ENCODE results near the gene BPIFB1.

BPIFB1 gene

DNA sequence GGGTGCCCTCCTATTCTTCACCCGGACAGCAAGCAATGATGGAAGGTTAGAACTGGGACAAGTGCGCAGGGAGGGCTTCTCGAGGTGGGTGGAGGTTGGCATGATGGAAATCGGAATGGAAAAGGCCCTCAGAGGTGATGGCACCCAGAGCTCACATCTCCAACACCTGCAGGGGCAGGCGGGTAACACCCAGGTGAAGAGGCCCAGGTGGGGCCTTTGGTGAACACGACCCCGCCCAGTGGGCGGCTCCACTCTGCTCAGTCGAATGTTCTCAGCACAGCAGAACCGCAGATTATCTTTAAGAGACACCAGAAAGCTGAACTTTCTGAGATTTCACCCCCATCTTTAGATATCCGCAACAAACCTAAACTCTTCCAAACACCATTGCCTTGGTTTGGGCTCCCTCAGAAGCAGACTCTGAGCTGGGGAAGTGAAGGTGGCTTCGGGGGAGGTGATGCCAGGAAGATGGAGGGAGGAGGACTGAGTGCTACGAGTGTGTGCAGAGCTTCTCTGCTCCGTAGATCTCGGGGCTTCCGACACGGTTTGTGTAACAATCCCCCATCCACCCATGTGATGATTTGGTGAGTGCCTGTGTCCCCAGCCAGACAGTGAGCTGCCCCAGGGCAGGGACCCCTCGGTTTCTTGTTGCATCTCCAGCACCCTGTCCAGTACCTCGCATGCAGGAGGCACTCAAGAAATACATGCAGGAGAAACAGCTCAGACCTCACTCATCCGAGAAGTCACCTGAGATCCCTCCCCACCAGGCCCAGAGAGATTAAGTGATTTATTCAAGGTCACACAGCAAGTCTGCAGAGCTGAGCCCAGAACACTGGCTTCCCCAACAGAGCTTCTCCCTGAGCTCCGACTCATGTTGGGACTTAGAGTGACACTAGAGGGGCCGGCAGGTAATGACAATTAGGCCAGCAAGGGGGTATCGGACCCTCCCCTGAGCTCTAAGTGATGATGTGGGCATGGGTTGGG, 45.4 kb downstream of the BPIFB1 start:
- DNase-seq (ENCODE audit: low read depth) = no peak

DNA sequence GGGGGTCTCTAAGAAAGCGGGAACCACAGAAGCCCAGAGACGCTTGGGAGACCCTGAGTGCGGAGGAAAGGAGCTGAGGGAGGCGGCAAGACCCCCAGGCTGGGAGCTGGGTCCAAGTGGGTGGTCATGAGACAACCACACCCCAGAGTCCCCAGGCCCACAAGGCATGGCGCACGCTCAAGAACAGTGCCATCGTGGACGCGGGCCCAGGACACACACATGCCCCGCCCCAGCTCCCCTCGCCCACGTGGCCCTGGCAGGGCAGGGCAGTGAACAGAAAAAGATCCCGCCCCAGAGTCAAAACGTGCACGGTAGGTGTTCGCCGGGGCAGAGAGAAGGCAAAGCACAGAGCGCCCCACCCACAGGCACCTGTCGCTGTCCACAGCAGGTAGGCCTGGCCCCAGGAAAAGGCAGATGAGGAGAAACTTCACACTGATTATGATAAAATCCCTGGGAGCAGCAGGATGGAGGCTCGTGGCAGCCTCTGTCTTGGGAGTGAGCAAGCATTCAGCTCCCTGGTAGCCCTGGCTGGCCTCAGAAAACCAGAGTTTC, 50.0 kb downstream of the BPIFB1 start:
- no peak for DNase-seq (ENCODE audit: low read depth)

DNA sequence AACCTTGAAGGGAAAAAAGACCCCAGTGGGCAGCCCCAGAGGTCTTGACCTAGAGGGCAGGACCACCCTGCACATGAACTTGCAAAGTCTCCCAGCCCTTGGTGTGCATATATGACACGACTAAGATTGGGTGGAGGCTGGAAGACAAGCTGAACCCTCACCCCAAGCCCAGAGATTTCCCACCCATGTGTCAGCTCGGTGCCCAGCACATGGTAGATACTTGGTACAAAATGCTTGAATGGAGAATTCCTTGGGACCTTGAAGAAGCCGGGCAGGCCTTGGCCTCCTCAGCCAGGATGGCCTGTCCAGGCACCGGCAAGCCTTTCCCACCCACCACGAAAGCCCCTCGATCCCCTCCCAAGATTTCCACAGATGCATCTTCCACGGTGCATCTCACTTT, 50.6 kb downstream of the BPIFB1 start:
- no peak for DNase-seq (ENCODE audit: low read depth)

DNA sequence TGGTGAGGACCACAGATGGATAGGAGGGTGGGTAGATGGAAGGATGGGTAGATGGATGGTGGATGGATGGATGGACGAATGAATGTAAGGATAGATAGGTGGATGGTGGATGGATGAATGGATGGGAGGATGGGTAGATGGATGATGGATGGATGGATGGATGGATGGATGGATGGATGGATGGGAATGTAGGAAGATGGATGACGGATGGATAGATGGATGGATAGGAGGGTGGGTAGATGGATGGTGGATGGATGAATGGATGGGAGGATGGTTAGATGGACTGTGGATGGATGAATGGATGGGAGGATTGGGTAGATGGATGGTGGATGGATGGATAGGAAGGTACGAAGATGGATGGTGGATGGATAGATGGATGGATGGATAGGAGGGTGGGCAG, 51.1 kb downstream of the BPIFB1 start:
- DNase-seq (ENCODE audit: low read depth) = no peak

DNA sequence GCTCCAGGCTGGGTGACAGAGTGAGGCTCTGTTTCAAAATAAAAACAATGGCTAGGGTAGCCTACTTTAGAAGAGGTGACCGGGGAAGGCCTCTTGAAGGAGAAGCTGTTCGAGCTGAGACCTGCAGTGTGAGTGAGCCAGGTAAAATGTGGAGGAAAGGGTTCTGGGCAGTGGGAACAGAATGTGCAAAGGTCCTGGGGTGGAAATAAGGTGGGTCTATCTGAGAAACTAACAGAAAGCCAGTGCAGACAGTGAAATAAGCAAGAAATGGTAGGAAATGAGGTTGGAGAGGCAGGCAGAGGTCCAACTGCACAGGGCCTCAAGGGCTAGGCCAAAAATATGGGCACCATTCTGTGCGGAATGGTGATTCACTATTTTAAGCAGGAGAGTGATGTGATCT, 53.4 kb downstream of the BPIFB1 start:
- no peak for DNase-seq (ENCODE audit: low read depth)

DNA sequence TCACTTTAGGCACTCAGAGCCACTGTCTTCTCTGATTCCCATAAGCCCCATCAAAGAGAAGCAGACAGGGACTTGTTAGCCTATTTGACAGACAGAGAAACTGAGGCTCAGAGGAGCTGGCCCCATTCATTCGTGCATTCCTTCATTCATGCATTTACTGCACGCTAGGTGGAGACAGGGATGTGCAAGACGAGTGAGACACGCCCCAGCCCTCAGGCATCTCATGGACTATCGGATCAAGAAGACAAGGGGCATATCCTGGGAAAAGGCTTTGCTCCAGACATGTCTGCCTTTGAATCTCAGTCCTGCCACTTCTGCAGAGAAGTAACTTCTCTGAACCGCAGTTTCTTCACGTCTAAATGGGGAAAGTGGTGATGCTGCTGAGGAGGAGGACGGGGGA, 54.1 kb downstream of the BPIFB1 start:
- no peak for DNase-seq (ENCODE audit: low read depth)

DNA sequence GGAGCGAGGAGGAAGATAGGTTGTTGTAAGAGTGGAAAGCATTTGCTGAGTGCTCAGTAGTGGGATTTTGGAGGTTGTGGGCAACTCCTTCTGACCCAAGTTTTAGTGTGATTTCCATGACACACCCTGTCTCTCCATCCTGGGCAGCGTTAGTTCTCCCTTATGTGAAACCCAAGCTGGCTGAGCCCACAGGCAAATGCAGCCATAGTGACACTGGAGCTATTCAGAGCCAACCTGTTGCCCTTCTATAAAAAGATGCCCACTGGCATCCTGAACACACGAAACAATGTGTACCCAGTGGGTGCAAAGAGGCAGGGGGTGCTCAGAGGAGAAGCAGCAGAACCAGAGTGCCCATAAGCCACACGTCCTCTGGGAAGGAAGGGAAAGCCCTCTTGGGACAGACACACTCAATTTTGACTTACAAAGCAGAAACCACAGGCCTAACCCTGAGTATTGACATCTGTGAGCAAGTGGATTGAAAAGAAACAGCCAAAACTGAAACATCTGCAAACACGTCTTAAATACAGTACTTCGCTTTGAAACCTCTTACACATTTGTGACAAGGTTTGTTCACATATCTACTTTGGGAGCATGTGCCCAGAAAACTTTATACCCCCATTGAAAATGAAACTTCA, 54.6 kb downstream of the BPIFB1 start:
- DNase-seq (ENCODE audit: low read depth) = no peak

DNA sequence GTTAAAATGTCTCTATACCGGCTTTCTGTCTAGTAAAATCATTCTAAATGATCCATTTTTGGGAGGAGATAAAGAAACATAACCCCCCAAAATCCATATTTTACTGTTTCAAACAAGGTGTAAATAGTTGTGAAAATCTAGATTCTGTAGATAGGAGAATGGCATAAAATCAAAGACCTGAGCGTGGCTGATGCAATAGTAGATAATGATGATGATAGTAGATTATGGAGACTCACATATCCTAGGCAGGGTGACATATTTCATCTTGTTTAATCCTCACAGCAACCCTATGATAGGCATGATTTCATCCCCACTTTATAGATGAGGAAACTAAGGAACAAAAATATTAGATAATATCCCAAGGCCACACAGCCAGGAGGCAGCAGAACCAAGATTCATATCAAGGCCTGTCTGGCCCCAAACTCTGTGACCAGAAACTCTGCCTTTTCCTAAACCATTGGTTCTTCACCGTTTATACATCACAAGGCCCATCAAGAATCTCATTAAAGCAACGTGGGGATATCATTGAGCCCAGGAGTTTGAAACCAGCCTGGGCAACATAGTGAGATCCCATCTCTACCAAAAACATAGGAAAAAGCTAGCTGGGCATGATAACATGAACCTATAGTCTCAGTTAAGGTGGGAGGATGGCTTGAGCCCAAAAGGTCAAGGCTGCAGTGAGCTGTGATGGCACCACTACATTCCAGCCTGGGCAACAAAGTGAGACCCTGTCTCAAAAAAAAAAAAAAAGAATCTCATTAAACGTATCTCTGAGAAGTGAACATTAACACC, 55.6 kb downstream of the BPIFB1 start:
- no peak for DNase-seq (ENCODE audit: low read depth)

DNA sequence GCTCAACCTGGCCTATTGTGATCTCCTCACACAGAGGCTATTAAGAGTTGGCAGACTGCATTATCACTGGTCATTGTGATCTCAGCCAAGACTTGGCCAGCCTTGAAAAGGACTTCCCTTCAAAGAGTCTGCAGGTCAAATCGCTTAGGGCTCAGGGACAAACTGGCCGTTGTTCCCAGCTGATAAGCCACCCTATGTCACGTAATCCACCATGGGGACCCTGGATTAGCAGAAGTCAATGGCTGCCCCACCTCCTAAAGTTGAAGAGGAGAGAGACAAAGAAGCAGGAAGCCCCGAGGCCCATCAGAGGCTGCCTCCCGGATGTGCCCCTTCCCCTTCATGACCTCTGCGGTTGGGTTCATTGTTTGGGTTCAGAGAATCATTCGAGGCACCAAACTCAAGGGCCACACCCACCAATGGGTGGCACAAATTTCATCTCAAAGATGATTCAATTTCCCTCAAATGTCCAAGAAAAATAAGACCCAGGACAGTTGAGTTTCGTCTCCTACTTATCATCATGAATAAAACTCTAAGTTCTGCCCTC, 56.6 kb downstream of the BPIFB1 start:
- no peak for DNase-seq (ENCODE audit: low read depth)

DNA sequence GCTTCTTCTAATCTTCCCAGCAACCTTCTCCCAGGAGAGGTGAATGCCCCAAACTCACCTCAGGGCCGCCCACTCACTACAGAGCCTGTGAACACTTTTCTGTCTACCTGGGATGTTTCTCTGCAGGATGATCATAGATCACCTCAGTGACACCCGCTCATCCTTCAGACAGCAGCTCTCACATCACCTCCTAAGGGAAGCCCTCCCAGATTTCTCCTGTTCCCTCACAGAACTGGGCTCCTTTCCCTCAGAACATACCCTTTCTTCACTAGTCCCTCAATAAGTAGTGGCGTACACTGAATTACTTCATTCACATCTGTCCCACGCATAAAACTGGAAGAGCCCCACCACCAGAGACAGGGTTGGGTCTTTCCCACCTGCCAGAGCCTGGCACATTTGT, 60.5 kb downstream of the BPIFB1 start:
- no peak for DNase-seq (ENCODE audit: low read depth)

DNA sequence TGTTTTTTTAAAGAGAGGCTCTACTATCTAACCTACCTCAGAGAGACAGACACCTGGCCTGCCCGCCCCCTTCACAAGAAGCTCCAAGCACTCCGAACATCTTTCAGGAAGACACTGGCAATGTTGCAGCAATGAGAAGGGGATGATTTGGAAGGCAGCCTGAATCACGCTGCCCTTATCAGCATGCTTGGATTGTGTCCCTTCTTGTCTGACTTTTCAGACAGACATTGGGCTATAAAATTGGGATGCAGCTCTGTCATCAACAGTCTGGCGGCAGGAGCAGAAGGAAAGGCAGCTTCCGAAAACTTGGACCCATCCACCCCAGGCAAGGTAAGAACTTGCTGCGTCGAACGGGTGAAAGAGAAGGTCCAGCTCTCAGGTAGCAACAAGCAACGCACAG, 62.3 kb downstream of the BPIFB1 start:
- DNase-seq (ENCODE audit: low read depth) = no peak

DNA sequence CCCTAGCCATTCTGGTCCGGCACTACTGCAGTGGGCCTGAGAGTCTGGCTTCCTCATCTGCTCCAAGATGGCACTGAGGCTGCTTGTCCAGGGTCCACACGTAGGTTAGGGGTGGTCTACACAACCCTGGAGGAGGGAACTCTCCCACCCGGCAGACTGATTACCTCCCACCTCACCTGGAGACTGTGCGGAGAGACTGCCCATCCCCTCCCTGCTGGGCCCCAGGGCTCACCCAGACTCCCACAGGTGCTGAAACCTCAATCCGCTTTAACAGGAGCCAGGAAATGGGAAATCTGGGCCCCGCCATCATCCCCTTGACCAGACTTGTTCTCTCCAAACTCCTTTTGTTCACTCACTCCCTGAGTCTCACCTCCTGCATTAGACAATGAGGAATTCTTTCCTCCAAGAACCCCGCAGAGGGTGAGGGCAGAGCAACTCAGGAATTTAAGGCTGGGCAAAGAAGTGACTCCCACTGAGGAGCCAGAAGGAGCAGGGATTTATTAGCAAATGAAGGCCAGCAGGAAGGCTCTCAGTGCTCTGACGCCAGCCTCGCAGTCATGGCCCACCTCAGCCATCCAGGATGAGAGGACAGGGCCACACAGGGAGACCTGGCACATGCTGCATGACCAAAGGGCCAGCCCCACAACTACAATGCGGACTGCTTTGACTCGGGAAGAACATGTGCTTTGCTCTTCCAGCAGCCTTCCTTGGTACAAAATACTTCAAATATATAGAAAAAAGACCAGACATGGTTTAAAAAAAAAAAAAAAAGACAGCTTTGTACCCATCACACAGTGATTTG, 65.3 kb downstream of the BPIFB1 start:
- no peak for DNase-seq (ENCODE audit: low read depth)

DNA sequence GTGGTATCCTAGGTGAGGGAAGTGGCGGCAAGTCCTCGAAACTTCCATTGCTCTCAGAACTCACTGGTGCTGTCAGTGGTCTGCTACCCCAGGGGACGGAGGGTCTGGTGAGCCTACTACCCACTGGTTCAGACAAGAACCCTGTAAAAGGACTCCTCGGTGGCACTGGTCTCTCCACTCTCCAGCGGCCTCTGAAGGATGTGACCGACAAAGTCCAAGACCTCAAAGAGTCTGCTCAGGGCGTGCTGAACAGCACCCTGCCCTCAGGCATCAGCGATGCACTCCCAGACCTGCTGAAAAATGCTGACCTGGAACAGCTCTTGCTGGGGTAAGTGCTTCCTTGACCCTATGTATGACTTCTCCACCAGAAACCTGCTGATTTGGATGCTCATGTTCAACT, 66.5 kb downstream of the BPIFB1 start:
- no peak for DNase-seq (ENCODE audit: low read depth)

DNA sequence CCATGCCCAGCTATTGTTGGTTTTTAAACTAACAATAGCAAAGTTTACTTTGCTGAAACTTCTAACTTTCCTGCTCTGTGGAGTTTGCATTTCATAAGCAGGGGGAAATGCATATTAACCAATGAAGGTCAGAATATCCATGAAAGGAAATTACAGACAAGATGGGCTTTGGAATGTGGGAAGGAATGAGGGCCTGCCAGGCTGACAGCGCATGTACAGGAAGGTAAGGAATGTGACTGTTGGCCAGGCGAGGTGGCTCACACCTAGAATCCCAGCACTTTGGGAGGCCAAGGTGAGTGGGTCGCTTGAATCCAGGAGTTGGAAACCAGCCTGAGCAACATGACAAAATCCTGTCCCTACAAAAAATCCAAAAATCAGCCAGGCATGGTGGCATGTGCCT, 68.7 kb downstream of the BPIFB1 start:
- no peak for DNase-seq (ENCODE audit: low read depth)

DNA sequence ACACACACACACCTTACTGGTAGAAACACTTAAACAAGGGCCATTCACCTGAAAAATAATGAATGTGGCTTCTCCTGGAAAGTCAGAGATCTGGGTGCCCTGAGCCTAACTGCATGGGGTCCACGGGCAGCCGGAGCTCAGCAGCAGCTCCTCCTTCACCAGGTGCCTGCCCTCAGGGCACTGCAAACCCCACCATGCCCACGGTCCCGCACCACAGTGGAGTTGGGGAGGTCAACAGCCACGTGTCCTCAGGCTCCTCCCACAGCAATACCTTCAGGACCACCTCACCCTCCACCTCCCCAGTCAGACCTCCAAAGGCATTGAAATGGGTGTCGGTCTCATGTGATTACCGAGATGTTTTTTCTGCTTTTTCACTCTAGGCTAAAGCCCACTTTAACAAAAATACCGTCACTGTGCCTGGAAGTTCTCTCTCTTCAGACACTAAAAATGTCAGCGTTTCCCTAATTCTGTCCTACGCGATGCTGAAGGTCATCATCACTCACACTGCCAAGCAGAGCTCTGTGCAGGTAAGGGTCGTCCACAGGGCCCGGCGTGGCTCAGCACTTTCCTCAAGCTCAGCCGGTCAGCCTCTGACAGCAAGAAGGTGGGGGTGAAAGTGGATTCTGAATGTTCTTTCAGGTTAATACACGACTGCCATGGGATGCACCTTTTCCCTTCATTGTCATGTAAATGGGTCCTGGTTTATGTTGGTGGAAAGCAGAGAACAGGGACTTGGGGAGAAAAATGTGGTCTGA, 69.4 kb downstream of the BPIFB1 start:
- no peak for DNase-seq (ENCODE audit: low read depth)

DNA sequence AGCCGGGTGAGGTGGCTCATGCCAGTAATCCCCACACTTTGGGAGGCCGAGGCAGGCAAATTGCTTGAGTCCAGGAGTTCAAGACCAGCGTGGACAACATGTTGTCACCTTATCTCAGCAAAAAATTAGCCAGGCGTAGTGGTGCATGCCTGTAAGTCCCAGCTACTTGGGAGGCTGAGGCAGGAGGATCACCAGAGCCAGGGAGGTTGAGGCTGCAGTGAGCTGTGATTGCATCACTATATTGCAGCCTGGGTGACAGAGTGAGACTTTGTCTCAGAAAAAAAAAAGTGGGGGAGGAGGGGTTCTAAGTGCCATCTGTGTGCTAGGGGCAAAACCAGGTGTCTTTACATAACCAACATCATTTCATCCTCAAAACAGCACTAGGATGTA, 70.0 kb downstream of the BPIFB1 start:
- DNase-seq (ENCODE audit: low read depth) = no peak
